GM18517 (cell line): ENCODE results near the gene PMEPA1.

ENCODE experiments used
- ATAC-seq: cut with Tn5 transposase; IDR thresholded peaks from one replicate; pipeline ENCODE4 v1.9.1; 2021; ENCODE audit warnings: mild to moderate bottlenecking, moderate library complexity; ENCODE audit not compliant: unreplicated experiment

The PMEPA1 gene

DNA sequence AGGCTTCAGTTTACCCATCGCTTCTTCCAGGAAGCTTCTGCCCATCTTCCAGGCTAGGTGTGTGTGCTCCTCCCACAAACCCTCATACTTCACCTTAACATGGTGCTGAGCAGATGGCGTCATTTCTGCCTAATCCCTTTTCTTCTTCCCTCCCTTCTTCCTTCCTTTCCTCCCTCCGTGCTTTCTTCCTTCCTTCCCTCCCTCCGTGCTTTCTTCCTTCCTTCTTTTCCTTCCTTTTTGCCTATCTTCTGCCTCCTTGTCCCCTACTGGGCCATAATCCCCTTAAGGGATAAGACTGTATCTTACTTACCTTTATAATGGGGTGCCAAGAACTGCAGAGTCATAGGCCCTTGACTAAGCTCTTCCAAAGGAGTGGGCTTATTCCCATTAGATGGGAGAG, 27.5 kb upstream of the PMEPA1 start:
- no peak for ATAC-seq

DNA sequence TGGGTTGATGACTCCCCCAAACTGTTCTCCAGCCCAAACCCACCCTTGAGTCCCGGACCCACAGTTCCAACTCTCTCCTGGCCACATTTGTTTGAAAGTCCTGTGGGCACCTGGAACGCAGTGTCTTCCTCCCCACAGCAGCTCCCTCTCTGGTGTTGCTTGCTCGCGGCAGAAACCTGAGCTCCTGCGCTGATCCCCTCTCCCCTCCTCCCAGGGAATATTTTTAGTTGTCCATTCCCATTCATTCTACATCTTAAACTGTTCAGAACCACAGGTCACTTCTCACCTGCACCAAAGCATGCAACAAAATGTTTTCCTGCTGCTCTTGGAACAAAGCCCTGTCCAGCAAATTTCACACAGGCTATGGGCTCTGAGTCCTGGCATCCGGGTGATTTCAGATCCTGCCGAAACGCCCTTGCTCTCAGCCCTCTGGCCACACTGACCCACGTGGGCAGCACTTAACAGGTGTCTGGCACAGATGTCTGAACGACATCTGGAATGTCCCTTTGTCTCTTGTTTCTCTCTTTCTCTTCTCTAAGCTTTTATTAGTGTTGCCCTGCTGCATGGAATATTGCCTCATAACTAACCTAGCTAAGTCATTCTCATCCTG, 27.0 kb upstream of the PMEPA1 start:
- no peak for ATAC-seq

DNA sequence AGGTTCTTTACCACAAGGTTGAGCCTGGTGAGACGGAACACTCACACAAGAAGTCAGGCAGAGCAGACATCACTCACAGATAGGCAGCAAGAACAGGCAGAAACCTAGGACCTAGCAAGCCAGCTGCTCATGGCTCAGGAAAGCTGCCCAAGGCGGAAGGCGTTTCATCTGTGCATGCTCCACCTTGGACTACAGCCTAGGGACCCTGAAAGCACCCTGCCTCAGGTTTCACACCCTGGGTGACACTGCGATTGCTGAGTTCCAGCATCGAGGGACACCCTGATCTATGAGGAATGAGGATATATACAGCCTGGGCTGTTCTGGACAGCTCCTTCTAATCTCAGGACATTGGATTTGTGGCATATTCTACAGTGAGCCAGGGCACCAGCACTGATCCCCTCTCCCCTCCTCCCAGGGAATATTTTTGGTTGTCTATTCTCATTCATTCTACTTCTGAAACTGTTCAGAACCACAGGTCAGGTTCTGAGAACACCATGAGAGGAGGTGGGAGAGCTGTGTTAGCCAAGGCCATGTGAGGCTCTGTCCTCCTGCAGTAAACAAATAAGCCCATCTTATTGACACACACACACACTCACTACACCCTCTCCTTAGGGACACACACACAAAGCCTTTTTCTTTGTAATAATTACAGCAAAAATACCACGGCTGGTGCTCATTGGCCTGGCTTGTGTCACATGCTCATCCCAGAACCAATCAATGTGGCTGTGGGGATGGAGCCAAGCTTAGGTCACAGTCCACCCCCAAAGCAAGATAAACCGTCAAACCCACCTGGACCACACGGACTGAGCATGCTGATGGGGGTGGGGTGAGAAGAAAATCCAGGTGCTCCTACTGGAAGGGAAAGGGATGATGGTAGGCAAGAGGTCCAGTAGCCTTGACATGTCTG, 26.3 kb upstream of the PMEPA1 start:
- no peak for ATAC-seq

GRCh38 chr20:57734754-57735153, 24.9 kb upstream of the PMEPA1 start:
- no peak for ATAC-seq

DNA sequence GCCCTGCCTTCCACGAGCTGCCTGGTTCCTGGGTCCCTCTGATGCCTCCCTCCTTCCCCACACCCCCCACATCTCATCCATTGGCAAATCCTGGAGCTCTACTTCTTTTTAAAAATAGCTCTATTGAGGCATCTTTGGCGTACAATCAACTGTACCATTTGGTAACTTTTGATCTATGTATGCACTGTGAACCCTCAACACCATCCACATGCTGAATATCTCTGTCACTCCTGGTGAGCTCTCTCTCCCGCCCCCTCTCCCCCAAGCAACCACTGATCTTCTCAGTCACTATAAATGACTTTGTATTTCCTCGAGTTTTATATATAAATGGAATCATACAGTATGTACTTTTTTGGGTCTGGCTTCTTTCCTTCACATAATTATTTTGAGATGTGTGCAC, 22.4 kb upstream of the PMEPA1 start:
- no peak for ATAC-seq

- ATAC-seq: no peak
These were observed 18.9 kb upstream of the PMEPA1 start for GRCh38 chr20:57728762-57729161.

GRCh38 chr20:57727863-57728262, 18.0 kb upstream of the PMEPA1 start:
- ATAC-seq: no peak

DNA sequence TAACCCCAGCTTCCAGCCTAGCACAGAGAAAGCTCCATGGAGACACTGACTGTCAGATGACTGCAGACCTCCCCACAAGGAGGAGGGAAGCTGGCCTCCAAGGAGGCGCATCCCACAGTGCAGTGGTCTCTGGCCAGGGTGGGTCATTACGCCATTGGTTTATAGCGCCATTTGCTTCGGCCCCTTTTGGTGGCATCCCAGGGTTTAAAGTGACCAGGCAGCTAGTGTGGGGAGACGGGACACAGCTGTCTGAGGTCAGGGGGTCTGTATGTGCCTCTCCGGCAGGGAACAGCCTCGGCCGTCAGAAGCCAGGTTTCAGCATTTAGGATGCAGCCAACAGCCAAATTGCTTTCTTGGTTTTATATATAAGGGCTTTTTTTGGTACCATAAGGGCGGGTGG, 15.8 kb upstream of the PMEPA1 start:
- ATAC-seq: no peak

- no peak for ATAC-seq
These were observed 15.0 kb upstream of the PMEPA1 start for GRCh38 chr20:57724610-57725405.

GRCh38 chr20:57723816-57724215, 14.0 kb upstream of the PMEPA1 start:
- ATAC-seq: no peak

DNA sequence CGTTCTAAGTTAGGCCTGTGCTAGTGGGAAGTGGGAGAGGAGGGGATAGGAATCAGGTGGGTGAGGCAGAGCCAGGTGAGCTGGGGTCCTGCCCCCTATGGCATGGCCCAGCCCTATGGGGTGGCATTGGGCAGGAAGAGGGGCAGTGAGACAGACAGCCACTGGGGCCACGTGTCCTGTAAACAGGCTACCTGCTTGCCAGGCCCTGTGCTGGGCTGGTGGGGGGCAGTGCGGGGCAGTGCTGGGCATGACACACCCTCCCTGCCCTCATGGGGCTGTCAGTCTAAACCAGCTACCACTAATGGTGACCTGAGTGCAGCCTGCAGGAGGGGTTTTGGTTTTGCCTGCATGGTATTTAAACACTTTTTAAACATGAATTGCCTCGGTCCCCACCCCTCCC, 10.1 kb upstream of the PMEPA1 start:
- ATAC-seq: no peak

- ATAC-seq: peak; percentile 95
These were observed 8.7 kb upstream of the PMEPA1 start for GRCh38 chr20:57718490-57719009.

DNA sequence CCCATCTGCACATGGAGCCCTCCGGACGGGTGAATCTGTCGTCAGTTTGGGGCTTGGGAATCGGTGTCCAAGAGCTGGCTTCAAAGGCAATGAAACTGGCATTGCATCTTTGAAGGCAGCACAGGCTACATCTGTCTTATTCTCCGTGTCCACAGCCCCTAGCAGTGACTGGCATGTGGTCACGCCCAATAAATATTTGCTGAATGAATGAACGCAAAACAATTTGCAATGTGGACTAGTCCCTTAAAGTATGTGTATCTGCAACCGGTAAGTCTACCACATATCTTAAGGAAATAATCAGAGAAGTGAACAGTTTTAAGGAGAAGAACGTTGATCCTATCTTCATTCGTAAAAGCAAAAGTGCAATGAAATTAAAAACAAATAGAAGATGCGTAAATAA, 8.0 kb upstream of the PMEPA1 start:
- ATAC-seq: no peak

DNA sequence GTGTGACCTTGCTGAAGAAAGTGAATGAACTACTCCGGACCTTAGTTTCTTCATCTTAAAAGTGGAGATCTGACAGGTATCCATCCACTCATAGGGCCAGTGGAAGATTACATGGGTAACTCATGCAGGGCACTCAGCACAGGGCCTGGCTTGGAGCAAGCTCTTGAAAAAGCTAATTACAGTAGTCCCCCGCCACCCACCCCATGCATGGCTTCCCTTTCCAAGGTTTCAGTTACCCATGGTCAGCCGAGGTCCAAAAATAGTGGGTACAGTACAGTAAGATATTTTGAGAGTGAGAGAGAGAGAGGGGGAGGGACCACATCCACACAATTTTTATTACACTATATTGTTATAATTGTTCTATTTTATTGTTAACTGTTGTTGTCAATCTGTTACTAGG, 7.1 kb upstream of the PMEPA1 start:
- no peak for ATAC-seq

DNA sequence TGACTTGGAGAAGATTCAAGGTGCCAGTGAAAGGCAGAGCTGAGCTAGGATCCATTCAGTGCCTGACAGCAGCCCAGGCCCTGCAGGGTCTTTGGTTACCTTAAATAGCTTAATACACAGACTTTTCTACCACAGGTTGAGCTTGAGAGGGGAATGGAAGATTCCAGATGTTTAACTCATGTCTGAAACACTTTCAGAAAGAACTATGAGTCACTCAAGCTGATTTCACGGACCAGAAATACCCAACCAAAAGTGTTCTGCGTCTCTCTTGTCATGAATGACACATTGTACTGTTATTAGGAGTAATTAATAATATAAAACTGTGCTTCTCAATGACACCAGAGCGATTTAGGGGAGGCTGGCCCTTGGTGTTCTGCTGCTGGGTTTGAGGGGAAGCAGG, 6.4 kb upstream of the PMEPA1 start:
- ATAC-seq: no peak

GRCh38 chr20:57715268-57715904, 5.6 kb upstream of the PMEPA1 start:
- no peak for ATAC-seq

- no peak for ATAC-seq
These were observed 4.8 kb upstream of the PMEPA1 start for GRCh38 chr20:57714409-57715267.

DNA sequence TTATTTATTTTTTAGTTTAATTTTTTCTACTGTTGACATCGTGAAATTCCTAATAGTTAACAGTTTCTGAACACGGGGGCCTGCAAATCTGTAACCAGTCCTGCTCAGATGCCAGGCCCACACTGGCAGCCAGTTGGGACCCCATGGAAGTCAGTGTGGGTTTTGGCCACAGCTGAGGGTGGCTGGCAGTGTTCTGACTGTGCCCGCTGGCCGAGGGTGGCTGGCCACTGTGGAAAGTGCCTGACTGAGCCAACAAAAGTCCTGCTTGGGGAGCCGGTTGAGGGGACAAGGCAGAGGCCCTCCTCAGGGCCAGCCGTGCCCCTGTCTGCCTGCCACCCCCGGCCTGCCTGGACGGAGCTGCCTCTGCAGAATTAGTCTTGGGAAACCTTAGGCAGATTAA, 4.1 kb upstream of the PMEPA1 start:
- ATAC-seq: no peak

GRCh38 chr20:57713505-57713903, 3.7 kb upstream of the PMEPA1 start:
- ATAC-seq: no peak
